ENCODE results near the gene EPN3.

The EPN3 gene

DNA sequence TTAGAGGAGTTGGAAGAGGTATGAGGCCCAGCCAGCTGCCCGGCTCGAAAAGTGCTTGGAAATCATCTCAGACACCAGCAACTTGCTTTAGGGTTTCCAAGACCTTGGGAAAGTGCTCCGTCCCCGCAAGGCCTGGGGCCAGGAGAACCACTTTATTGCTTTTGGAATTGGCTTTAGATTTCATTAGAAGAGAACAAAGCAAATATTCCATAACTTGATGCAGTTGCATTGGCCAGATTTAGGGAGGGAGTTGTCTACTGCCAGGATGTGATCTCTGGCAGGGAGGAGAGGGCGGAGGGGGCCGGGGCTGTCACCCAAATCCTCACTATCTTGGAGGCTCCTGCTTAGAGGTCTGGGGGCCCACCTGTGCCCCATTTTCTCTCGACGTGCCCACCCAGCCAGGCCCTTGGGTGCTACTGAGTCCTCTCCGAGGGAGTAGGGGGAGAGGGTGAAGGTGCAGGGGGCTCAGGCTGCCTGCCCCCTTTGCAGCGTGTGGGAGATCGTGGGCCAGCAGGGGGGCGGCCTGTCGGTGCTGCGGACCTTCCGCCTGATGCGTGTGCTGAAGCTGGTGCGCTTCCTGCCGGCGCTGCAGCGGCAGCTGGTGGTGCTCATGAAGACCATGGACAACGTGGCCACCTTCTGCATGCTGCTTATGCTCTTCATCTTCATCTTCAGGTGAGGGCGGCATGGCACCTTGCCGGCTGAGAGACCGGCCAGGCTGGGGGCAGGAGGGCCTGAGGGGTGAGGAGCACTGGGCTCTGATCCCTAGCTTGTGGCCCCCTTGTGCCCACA lies 58.6 kb downstream of the EPN3 start:
- H3K27me3 ChIP-seq (ENCODE audit: control insufficient read depth, insufficient read depth, low read length), result no peaks in the 10 kb centered on the region
- H3K9ac ChIP-seq, result no peak overlapping the region
- no peak overlapping the region for H3K4me3 ChIP-seq (ENCODE audit: low read depth, low read length)
- H3K4me1 ChIP-seq, result peaks cover 11% of the 10 kb centered on the region
- no peak overlapping the region for H3K27ac ChIP-seq
- H3K9me3 ChIP-seq (ENCODE audit: control insufficient read depth, low read length), result no peaks in the 10 kb centered on the region
- TF ChIP-seq, protein P1, sequence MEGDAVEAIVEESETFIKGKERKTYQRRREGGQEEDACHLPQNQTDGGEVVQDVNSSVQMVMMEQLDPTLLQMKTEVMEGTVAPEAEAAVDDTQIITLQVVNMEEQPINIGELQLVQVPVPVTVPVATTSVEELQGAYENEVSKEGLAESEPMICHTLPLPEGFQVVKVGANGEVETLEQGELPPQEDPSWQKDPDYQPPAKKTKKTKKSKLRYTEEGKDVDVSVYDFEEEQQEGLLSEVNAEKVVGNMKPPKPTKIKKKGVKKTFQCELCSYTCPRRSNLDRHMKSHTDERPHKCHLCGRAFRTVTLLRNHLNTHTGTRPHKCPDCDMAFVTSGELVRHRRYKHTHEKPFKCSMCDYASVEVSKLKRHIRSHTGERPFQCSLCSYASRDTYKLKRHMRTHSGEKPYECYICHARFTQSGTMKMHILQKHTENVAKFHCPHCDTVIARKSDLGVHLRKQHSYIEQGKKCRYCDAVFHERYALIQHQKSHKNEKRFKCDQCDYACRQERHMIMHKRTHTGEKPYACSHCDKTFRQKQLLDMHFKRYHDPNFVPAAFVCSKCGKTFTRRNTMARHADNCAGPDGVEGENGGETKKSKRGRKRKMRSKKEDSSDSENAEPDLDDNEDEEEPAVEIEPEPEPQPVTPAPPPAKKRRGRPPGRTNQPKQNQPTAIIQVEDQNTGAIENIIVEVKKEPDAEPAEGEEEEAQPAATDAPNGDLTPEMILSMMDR (IDR thresholded peaks at IDR 0.05), result no peak
- H3K79me2 ChIP-seq, result no peaks in the 10 kb centered on the region
- no peaks in the 10 kb centered on the region for H3K36me3 ChIP-seq (ENCODE audit: control insufficient read depth, insufficient read depth, low read length)
- H2AFZ ChIP-seq, result no peak overlapping the region
- H3K4me2 ChIP-seq (ENCODE audit: low read length), result no peak overlapping the region

GRCh38 chr17:50593321-50593720 lies 60.8 kb downstream of the EPN3 start:
- Histone ChIP-seq H3K27ac (no peak overlapping the region), H3K4me2 (ENCODE audit: low read length) (no peak overlapping the region), H3K9ac (no peak overlapping the region), H3K4me3 (ENCODE audit: low read depth, low read length) (no peak overlapping the region), H3K4me1 (peaks cover 11% of the 10 kb centered on the region), H3K79me2 (no peaks in the 10 kb centered on the region), H2AFZ (no peak overlapping the region), H3K9me3 (ENCODE audit: control insufficient read depth, low read length) (no peaks in the 10 kb centered on the region), H3K36me3 (ENCODE audit: control insufficient read depth, insufficient read depth, low read length) (no peaks in the 10 kb centered on the region), H3K27me3 (ENCODE audit: control insufficient read depth, insufficient read depth, low read length) (no peaks in the 10 kb centered on the region)
- TF ChIP-seq, protein P1 (IDR thresholded peaks at IDR 0.05), result no peak

Measured in parathyroid adenoma (tissue), 2 donors.